HL-60 (cell line): ENCODE results near the gene FGFR4.

Experiments used
- DNase-seq, 2 experiments: peaks; one replicate each; pipeline ENCODE4 v3.0.0-alpha.2; 2010 to 2020; ENCODE audit warnings: low read depth in 1 of 2, low spot score in 1 of 2
- H3K27ac ChIP-seq: fragments of 250-450 bp; sonication (Bioruptor Pico); replicated peaks from 2 replicates; pipeline ENCODE4 v1.5.1; 2020; ENCODE audit warnings: mild to moderate bottlenecking, moderate library complexity
- H3K27me3 ChIP-seq: fragments of 250-450 bp; sonication (Bioruptor Pico); 2 replicates; pipeline ENCODE4 v1.5.1; 2021; ENCODE audit warnings: mild to moderate bottlenecking, moderate library complexity; ENCODE audit not compliant: insufficient read depth, poor library complexity, severe bottlenecking
- H3K4me3 ChIP-seq: replicated peaks from 2 replicates; pipeline ENCODE4 v1.5.1; 2011; ENCODE audit warnings: mild to moderate bottlenecking, control low read depth, low read length; ENCODE audit not compliant: insufficient read depth
- GABPA ChIP-seq: IDR thresholded peaks from 2 replicates; pipeline ENCODE4 v1.6.1; 2012; ENCODE audit warnings: low read depth
- POLR2AphosphoS5 ChIP-seq: IDR thresholded peaks from 2 replicates; pipeline ENCODE4 v1.6.1; 2012; ENCODE audit warnings: low read depth
- SPI1 ChIP-seq: IDR thresholded peaks from 2 replicates; pipeline ENCODE4 v1.6.1; 2012; ENCODE audit warnings: low read depth, mild to moderate bottlenecking, borderline replicate concordance
- TF ChIP-seq, protein P1 (sequence below): IDR thresholded peaks from 2 replicates; pipeline ENCODE4 v1.6.1; 2012; ENCODE audit warnings: low read depth; ENCODE audit not compliant: insufficient replicate concordance
- TF ChIP-seq, protein P2 (sequence below): IDR thresholded peaks from one replicate; pipeline ENCODE4 v1.5.1; 2011; ENCODE audit warnings: low read length, control low read depth, inconsistent platforms; ENCODE audit not compliant: insufficient read depth

The FGFR4 gene

DNA sequence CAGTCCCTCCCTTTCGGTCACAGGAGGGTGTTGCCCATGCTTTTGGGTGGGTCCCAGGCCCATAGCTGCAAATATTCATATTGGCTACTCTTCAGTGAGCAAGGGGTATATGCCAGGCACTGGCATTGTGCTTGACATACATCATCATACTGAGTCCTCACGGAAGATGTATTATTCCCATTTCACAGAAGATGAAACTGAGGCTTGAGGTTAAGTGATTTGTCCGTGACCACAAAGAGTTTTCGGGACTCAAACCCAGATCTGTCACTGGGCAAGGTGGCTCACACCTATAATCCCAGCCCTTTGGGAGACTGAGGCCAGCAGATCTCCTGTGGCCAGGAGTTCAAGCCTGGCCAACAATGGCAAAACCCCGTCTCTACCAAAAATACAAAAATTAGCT, 6.5 kb upstream of the FGFR4 start:
- TF ChIP-seq, protein P1, sequence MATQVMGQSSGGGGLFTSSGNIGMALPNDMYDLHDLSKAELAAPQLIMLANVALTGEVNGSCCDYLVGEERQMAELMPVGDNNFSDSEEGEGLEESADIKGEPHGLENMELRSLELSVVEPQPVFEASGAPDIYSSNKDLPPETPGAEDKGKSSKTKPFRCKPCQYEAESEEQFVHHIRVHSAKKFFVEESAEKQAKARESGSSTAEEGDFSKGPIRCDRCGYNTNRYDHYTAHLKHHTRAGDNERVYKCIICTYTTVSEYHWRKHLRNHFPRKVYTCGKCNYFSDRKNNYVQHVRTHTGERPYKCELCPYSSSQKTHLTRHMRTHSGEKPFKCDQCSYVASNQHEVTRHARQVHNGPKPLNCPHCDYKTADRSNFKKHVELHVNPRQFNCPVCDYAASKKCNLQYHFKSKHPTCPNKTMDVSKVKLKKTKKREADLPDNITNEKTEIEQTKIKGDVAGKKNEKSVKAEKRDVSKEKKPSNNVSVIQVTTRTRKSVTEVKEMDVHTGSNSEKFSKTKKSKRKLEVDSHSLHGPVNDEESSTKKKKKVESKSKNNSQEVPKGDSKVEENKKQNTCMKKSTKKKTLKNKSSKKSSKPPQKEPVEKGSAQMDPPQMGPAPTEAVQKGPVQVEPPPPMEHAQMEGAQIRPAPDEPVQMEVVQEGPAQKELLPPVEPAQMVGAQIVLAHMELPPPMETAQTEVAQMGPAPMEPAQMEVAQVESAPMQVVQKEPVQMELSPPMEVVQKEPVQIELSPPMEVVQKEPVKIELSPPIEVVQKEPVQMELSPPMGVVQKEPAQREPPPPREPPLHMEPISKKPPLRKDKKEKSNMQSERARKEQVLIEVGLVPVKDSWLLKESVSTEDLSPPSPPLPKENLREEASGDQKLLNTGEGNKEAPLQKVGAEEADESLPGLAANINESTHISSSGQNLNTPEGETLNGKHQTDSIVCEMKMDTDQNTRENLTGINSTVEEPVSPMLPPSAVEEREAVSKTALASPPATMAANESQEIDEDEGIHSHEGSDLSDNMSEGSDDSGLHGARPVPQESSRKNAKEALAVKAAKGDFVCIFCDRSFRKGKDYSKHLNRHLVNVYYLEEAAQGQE, result no peak
- no peak for TF ChIP-seq SPI1
- TF ChIP-seq POLR2AphosphoS5, result no peak
- TF ChIP-seq GABPA, result no peak
- TF ChIP-seq, protein P2, sequence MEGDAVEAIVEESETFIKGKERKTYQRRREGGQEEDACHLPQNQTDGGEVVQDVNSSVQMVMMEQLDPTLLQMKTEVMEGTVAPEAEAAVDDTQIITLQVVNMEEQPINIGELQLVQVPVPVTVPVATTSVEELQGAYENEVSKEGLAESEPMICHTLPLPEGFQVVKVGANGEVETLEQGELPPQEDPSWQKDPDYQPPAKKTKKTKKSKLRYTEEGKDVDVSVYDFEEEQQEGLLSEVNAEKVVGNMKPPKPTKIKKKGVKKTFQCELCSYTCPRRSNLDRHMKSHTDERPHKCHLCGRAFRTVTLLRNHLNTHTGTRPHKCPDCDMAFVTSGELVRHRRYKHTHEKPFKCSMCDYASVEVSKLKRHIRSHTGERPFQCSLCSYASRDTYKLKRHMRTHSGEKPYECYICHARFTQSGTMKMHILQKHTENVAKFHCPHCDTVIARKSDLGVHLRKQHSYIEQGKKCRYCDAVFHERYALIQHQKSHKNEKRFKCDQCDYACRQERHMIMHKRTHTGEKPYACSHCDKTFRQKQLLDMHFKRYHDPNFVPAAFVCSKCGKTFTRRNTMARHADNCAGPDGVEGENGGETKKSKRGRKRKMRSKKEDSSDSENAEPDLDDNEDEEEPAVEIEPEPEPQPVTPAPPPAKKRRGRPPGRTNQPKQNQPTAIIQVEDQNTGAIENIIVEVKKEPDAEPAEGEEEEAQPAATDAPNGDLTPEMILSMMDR, result no peak
- H3K27ac ChIP-seq, result no peak overlapping the region
- H3K27me3 ChIP-seq, result no peaks in the 10 kb centered on the region
- no peak overlapping the region for H3K4me3 ChIP-seq
- DNase-seq, result no peak

DNA sequence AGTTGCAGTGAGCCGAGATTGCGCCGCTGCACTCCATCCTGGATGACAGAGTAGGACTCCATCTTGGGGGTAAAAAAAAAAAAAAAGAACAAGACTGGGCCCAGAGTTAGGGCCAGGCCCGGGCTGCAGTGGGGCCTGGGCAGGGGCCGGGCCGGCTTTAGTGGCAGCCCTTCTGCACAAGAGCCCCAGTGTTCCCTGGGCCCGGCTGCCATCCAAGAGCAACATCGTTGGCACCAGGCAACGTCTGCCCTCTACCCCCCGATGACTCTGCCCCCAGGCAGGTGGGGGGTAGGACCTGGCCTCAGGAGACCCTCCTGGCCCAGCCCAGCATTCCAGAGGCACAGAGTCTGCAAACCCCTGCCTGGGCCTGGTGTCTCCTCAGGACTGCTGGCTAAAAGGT, 4.9 kb upstream of the FGFR4 start:
- no peak for TF ChIP-seq POLR2AphosphoS5
- TF ChIP-seq, protein P1, result no peak
- TF ChIP-seq GABPA, result no peak
- TF ChIP-seq, protein P2, result no peak
- no peak for TF ChIP-seq SPI1
- no peak overlapping the region for H3K27ac ChIP-seq
- DNase-seq, result no peak
- no peaks in the 10 kb centered on the region for H3K27me3 ChIP-seq
- no peak overlapping the region for H3K4me3 ChIP-seq

- DNase-seq, result no peak
- TF ChIP-seq POLR2AphosphoS5, result no peak
- TF ChIP-seq SPI1, result no peak
- TF ChIP-seq, protein P1, result no peak
- TF ChIP-seq GABPA, result no peak
- TF ChIP-seq, protein P2, result no peak
- Histone ChIP-seq H3K27ac (no peak overlapping the region), H3K27me3 (peaks cover 11% of the 10 kb centered on the region), H3K4me3 (no peak overlapping the region)
These were observed 3.4 kb upstream of the FGFR4 start for GRCh38 chr5:177083357-177083756.
